GM18858 (cell line): ENCODE data around the gene CDH4.

Experiments
- ATAC-seq: cut with Tn5 transposase; IDR thresholded peaks from one replicate; pipeline ENCODE4 v1.9.1; 2021; ENCODE audit not compliant: unreplicated experiment

Gene CDH4

GRCh38 chr20:61281286-61281795 is 29.3 kb downstream of the CDH4 start:
- no peak for ATAC-seq

- ATAC-seq = no peak
Observed at GRCh38 chr20:61284752-61285151, 32.7 kb downstream of the CDH4 start.

- ATAC-seq = no peak
Observed at GRCh38 chr20:61285152-61285645, 33.1 kb downstream of the CDH4 start.

- ATAC-seq = no peak
Observed at GRCh38 chr20:61285691-61286090, 33.6 kb downstream of the CDH4 start.

- no peak for ATAC-seq
Observed at GRCh38 chr20:61287583-61288275, 35.7 kb downstream of the CDH4 start.

- no peak for ATAC-seq
Observed at GRCh38 chr20:61288331-61288784, 36.3 kb downstream of the CDH4 start.

GRCh38 chr20:61289166-61289565 is 37.1 kb downstream of the CDH4 start:
- ATAC-seq = no peak

GRCh38 chr20:61290721-61291120 is 38.7 kb downstream of the CDH4 start:
- ATAC-seq = no peak

- no peak for ATAC-seq
Observed at GRCh38 chr20:61291166-61291829, 39.2 kb downstream of the CDH4 start.

GRCh38 chr20:61292391-61292790 is 40.3 kb downstream of the CDH4 start:
- no peak for ATAC-seq

GRCh38 chr20:61292821-61293612 is 41.0 kb downstream of the CDH4 start:
- no peak for ATAC-seq

GRCh38 chr20:61293951-61294350 is 41.9 kb downstream of the CDH4 start:
- no peak for ATAC-seq

GRCh38 chr20:61295249-61295648 is 43.2 kb downstream of the CDH4 start:
- no peak for ATAC-seq

- no peak for ATAC-seq
Observed at GRCh38 chr20:61295682-61296628, 43.9 kb downstream of the CDH4 start.

- no peak for ATAC-seq
Observed at GRCh38 chr20:61296629-61297019, 44.6 kb downstream of the CDH4 start.

GRCh38 chr20:61297491-61297890 is 45.4 kb downstream of the CDH4 start:
- no peak for ATAC-seq

GRCh38 chr20:61297986-61298385 is 45.9 kb downstream of the CDH4 start:
- ATAC-seq = no peak

GRCh38 chr20:61298661-61299060 is 46.6 kb downstream of the CDH4 start:
- ATAC-seq = no peak

- ATAC-seq = no peak
Observed at GRCh38 chr20:61299104-61299503, 47.0 kb downstream of the CDH4 start.

- ATAC-seq = no peak
Observed at GRCh38 chr20:61299618-61300017, 47.6 kb downstream of the CDH4 start.
